GM19455 (cell line): ENCODE results near the gene DST.

ENCODE experiments used
- ATAC-seq: cut with Tn5 transposase; IDR thresholded peaks from one replicate; pipeline ENCODE4 v1.9.1; 2021; ENCODE audit not compliant: unreplicated experiment

DST gene

GRCh38 chr6:56642366-56643261, at the start of gene DST:
Gene DST (minus strand): TSS chr6:56642889.
- ATAC-seq: no peak

GRCh38 chr6:56691814-56692213, 49.1 kb upstream of the DST start:
- ATAC-seq: no peak

GRCh38 chr6:56691286-56691595, 48.6 kb upstream of the DST start:
- ATAC-seq: no peak

- ATAC-seq: no peak
Observed at GRCh38 chr6:56690519-56691285, 48.0 kb upstream of the DST start.

GRCh38 chr6:56689663-56690062, 47.0 kb upstream of the DST start:
- ATAC-seq: no peak

GRCh38 chr6:56689114-56689513, 46.4 kb upstream of the DST start:
- peak; percentile 88 for ATAC-seq

- ATAC-seq: no peak
Observed at GRCh38 chr6:56688521-56688920, 45.8 kb upstream of the DST start.

- no peak for ATAC-seq
Observed at GRCh38 chr6:56687551-56687950, 44.9 kb upstream of the DST start.

- no peak for ATAC-seq
Observed at GRCh38 chr6:56686429-56686828, 43.7 kb upstream of the DST start.

GRCh38 chr6:56685994-56686393, 43.3 kb upstream of the DST start:
- no peak for ATAC-seq

GRCh38 chr6:56685102-56685733, 42.5 kb upstream of the DST start:
- ATAC-seq: no peak

GRCh38 chr6:56684342-56685101, 41.8 kb upstream of the DST start:
- no peak for ATAC-seq

GRCh38 chr6:56683882-56684281, 41.2 kb upstream of the DST start:
- no peak for ATAC-seq

GRCh38 chr6:56682635-56683034, 39.9 kb upstream of the DST start:
- no peak for ATAC-seq

- no peak for ATAC-seq
Observed at GRCh38 chr6:56677559-56677958, 34.9 kb upstream of the DST start.

- ATAC-seq: no peak
Observed at GRCh38 chr6:56671651-56672461, 29.2 kb upstream of the DST start.

GRCh38 chr6:56671160-56671559, 28.5 kb upstream of the DST start:
- no peak for ATAC-seq

- no peak for ATAC-seq
Observed at GRCh38 chr6:56669041-56669440, 26.4 kb upstream of the DST start.

GRCh38 chr6:56668158-56668557, 25.5 kb upstream of the DST start:
- ATAC-seq: no peak

- ATAC-seq: no peak
Observed at GRCh38 chr6:56667336-56667735, 24.6 kb upstream of the DST start.
